22Rv1 (cell line): ENCODE measurements around the gene MADCAM1.

Experiments
- H3K27ac ChIP-seq: fragments of 450-650 bp; 2 replicates; pipeline ENCODE4 v1.5.1; 2017
- ZFX ChIP-seq: fragments of 450-650 bp; IDR thresholded peaks from 2 replicates; pipeline ENCODE4 v1.6.1; 2017; ENCODE audit warnings: antibody characterized with exemption, borderline replicate concordance
- TF ChIP-seq, protein P1 (sequence below): fragments of 450-650 bp; IDR thresholded peaks from 2 replicates; pipeline ENCODE4 v1.5.1; 2017; ENCODE audit warnings: mild to moderate bottlenecking

The MADCAM1 gene

DNA sequence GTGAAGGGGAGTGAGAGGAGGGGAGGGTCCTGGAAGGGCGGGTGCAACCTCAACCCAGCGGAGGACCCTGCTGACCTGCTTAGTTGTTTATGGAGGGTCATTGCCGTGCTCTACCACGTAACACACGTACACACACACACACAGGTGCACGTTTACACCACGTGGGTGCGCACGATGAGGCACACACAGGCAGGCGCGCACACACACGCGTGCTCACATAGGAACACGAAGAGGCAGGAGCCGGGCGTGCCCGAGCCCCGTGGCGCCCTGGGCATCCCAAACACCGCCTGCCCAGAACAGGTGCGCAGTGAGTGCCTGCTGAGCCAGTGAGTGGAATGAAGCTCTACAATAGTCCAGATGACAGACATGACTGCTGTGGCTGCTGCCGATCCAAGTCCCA, 11.2 kb upstream of the MADCAM1 start:
- H3K27ac ChIP-seq, result no peak overlapping the region
- TF ChIP-seq ZFX, result no peak
- TF ChIP-seq, protein P1, sequence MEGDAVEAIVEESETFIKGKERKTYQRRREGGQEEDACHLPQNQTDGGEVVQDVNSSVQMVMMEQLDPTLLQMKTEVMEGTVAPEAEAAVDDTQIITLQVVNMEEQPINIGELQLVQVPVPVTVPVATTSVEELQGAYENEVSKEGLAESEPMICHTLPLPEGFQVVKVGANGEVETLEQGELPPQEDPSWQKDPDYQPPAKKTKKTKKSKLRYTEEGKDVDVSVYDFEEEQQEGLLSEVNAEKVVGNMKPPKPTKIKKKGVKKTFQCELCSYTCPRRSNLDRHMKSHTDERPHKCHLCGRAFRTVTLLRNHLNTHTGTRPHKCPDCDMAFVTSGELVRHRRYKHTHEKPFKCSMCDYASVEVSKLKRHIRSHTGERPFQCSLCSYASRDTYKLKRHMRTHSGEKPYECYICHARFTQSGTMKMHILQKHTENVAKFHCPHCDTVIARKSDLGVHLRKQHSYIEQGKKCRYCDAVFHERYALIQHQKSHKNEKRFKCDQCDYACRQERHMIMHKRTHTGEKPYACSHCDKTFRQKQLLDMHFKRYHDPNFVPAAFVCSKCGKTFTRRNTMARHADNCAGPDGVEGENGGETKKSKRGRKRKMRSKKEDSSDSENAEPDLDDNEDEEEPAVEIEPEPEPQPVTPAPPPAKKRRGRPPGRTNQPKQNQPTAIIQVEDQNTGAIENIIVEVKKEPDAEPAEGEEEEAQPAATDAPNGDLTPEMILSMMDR, result no peak

DNA sequence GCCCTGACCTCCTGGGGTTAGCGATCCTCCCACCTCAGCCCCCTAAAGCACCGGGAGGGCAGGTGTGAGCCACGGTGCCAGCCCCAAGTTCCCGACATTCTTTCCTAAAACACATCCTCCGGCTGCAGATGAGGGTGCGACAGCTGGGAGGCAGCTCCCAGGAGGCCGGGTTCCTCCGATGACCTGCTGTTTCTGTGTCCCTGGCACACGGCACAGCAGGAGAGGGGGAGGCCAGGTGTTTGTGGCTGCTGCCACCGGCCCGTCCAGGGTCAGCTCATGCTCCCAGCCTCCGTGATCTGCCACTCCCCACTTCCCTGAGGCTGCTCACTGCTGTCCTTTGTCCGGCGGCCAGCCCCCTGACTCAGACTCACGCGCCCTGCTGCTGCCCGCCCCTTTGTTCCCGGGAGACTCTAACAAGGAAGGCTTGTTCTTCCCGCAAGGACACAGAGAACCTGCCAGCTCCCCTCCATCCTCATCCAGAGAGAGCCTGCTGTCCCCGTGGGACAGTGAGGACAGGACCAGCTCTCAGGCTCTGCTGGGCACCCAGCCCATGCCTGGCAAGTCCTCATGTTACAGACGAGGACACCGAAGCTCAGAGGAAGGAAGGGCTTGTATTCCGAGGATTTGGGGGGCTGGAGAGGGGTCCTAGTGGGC, 10.6 kb upstream of the MADCAM1 start:
- TF ChIP-seq, protein P1, result no peak
- no peak for TF ChIP-seq ZFX
- H3K27ac ChIP-seq, result no peak overlapping the region

DNA sequence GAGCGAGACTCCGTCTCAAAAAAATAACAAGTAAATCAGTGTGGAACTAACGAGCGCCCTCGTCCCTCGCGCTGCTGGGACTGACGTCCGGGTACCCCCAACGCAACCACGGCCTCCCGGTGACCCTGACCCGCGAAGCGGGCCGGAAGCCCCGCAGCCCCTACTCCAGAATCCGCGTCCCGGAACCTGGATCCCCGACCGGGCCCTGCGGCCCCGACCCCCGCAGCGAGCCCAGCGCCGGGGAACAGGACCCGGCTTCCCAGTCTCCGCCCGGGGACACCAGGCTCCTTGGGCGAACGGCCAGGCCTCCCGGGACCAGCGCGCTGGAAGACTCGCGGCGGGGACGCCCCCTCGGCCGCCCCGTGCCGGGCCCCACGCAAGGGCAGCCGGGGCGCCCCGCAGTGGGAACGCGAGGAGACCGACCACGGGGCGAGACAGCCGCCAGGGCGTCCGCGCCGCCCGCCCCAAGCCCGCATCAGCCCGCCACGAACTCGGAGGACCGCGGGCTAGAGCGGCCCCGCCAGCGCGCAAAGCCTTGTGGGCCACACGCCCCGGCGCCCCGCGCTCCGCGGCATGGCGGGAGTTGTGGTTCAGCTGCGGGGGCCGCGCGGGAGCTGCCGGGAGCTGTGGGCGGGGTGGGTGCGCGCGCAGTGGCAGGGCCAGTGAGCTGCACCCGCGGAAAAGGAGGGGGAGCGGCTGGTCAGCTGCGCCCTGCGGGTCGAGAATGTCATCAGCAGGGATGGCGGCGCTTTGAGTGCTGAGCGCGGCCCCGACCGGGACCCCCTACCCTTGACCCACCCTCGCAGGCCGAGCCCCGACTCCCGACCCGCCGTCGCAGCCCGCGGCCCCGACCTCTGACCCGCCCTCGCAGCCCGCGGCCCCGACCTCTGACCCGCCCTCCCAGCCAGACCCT, 7.5 kb upstream of the MADCAM1 start:
- TF ChIP-seq ZFX, result no peak
- H3K27ac ChIP-seq, result peak overlapping the region; percentile 90

DNA sequence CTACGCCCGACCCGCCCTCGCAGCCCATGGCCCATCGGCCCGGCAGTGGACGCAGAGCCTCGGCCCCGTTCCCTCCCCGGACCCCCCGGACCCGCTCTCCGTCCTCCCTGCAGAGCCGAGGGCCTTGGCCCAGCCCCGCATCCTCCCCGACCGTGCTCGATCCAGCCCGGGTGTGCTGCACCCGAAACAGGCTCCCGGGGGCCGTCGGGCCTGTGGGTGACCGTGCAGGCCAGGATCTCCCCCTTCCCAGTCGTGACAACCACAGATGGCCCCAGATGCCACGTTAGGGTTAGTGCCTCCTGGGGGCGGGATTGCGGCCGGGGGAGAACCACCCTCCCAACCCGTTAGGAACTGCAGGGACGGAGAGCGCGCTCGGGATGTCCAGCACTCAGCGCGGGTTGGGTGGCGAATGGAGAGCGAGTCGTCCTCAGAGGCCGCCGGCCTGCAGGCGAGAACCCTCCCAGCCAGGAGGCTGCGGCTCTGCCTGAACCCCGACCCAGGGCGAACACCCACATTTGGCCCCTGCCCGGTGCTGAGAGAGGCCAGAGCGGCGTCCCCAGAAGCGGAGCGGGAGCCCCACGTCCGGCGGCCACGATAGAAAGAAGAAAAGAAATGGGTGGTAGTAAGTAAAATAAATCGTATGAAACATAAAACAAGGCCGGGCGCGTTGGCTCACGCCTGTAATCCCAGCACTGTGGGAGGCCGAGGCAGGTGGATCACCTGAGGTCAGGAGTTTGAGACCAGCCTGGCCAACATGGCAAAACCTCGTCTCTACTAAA, 6.7 kb upstream of the MADCAM1 start:
- TF ChIP-seq, protein P1, result no peak
- no peak for TF ChIP-seq ZFX
- H3K27ac ChIP-seq, result peak overlapping the region; percentile 90

DNA sequence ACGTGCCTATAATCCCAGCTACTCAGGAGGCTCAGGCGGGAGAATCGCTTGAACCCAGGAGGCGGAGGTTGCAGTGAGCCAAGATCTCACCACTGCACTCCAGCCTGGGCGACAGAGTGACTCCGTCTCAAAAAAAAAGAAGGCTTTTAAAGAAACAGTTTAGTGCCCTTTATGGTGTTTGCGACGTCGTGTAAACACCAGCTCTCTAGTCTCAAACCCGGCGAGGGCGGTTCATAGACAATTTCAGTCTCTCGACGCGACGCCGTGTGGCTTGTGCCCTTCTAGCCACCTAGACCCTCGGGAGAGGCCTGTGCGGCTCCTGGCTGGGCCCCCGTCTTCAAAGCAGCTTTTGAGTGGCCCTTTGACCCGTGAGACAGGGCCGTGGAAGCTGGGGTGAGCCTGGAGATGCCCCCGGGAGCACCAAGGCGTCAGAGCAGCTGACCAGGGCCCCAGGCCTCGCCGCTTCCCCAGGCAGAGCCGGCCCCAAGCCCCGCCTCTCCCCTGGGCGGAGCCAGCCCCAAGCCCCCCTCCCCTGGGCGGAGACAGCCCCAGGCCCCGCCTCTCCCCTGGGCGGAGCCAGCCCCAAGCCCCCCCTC, 5.0 kb upstream of the MADCAM1 start:
- H3K27ac ChIP-seq, result peak overlapping the region; percentile 90
- TF ChIP-seq ZFX, result no peak
- TF ChIP-seq, protein P1, result no peak

DNA sequence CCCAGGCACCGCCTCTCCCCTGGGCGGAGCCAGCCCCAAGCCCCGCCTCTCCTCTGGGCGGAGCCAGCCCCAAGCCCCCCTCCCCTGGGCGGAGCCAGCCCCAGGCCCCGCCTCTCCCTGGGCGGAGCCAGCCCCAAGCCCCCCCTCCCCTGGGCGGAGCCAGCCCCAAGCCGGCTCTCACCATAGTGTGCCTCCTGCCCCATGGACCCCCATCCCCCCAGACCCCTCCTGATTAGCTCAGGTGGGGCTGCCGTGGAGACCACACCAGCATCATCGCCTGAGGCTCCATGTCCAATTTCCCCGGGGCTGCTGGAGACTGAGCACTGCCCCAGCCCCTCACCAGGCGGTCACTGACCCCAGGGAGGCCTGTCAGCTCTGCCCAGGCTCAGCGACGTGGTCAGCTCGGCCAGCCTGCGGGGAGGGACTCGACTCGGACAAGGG, 4.2 kb upstream of the MADCAM1 start:
- no peak overlapping the region for H3K27ac ChIP-seq
- TF ChIP-seq, protein P1, result no peak
- no peak for TF ChIP-seq ZFX

DNA sequence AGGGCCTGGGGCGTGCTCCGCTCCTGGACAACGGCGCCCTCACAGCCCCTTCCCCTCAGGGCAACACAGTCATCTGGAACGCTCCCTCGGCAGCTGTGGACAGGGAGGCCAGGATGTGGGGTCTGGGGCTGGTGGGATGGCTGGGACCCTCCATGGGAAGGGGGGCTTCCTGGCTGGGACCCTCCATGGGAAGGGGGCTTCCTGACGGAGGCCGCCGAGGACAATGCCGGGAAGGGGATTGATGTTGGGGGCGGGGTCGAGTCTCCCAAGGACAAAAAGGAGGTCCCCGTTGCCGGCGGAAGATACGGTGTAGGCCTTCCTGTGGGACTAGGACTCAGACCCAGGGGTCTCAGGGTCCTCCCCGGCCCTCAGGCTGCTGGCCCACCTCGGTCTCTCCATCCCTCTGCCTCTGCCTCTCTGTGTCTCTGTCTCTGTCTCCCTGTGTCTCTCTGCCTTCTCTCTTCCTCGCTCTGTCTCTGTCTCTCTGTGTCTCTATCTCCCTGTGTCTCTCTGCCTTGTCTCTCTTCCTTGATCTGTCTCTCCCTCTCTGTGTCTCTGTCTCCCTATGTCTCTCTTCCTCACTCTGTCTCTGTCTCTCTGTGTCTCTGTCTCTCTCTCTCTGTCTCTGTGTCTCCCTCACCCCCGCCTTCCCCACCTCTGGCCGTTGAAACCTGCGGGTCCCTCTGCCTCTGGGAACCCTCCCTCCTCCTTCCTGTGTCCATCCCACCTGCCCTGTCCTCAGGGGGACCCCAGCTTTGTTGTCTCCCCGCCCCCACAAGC, 2.7 kb upstream of the MADCAM1 start:
- TF ChIP-seq, protein P1, result no peak
- no peak for TF ChIP-seq ZFX
- no peak overlapping the region for H3K27ac ChIP-seq
